Measurements from ENCODE around the gene ST3GAL4.
"Not testable (repeated sequence)": the region's sequence is repeated elsewhere in the genome, so short reads cannot be mapped to it uniquely, and the experiment has no call there.

Gene ST3GAL4

DNA sequence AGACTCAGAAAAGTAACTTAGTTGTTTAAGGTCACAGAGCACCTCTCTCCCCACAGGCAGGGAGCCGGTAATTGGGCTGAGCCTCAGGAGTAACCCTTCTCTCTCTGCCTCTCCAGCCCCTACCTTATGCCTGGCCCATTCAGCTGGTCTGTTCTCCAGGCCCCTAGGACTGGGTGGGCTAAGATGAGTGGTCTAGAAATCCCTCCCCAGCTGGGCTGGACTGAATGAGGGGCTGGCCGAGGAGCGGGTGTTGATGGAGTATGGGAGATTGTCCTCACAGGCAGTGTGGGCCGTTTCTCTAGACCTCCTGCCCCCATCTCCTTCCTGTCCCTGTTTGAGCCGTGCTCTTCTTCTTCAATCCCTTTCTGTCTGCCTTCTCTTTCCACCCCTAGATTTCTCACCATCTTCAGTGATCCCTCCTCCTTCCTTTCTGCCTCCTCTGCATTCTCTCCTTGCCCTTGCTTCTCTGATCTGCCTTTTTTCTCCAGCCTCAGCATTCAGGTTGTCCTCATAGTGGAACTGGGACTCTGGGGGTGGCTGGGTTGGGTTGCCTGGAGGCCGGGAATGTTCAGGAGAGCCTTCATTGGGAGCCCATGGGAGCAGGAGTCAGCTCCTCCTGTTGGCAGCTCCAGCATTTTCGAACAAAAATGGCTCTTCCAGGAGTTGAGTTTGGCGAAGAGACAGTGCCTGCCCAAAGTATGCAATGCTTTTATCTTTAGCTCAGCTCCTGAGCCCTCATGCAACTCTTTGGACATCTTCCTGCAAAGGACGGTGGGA, 7.6 kb downstream of the ST3GAL4 start:
- no peak for DNase-seq (ENCODE audit: low read depth in 2 of 2)

DNA sequence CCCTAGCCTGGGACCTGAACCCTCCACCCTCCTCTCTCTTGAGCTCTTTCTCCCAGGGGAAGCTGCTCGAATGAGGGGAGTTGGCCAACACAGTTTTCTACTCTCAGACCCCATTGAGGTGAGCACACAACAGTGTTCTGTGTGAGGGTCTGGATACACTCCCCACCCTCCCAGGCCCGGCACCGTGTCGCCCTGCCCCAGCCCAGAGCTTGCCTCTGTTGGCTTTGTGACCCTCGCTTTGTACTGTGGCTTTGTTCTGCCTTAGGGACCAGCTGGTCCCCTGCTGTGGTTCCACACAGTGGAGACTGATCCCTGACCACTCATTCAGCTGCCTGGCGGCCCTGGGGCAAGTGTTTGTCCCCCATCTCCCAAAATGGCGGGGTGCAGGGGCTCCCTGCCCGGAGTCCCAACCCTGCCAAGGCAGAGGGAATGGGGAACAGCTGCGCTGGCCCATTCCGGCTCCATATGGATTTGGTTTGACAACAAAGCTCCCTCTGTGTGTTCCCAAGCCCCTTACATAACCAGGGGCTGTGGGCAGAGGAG, 8.3 kb downstream of the ST3GAL4 start:
- no peak for DNase-seq (ENCODE audit: low read depth in 2 of 2)

DNA sequence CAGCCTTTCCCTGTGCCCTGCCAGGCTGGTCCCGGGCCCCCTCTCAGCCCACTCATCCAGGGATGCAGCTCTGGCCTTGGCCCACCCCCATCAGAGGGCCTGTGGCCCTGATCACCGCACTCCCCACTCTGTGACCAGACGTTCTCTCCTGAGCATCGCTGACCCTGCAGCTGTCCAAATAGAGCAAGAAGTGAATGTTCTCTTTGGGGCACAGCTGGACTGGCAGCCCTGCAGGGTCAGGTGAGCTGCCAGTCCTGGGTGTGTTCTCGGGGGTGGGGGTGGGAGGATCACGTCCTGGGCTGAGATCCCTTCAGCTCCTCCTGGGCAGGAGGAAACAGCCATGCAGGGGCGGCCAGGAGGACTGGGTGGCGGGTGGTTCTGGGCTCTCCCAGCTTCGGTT, 9.2 kb downstream of the ST3GAL4 start:
- DNase-seq (ENCODE audit: low read depth in 2 of 2), result not testable (repeated sequence)

DNA sequence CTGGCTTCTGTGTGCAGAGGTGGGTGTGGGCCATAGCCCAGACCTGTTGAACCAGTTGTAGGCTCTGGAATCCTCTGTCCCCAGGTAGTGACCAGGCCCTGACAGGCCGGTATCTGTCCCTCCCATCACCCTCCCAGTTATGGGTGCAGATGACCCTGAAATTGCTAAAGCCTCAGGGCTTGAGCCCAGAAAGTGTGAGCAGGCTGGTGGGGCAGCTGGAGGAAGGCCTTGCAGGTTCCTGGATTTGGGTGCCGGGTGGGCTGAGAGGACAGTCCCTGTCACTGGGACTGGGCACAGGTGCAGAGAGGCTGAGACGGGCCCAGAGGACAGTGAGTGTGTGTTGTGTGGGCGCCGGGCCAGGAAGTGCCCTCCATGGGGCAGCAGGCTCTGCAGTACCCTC, 10.0 kb downstream of the ST3GAL4 start:
- DNase-seq (ENCODE audit: low read depth in 2 of 2), result not testable (repeated sequence)

DNA sequence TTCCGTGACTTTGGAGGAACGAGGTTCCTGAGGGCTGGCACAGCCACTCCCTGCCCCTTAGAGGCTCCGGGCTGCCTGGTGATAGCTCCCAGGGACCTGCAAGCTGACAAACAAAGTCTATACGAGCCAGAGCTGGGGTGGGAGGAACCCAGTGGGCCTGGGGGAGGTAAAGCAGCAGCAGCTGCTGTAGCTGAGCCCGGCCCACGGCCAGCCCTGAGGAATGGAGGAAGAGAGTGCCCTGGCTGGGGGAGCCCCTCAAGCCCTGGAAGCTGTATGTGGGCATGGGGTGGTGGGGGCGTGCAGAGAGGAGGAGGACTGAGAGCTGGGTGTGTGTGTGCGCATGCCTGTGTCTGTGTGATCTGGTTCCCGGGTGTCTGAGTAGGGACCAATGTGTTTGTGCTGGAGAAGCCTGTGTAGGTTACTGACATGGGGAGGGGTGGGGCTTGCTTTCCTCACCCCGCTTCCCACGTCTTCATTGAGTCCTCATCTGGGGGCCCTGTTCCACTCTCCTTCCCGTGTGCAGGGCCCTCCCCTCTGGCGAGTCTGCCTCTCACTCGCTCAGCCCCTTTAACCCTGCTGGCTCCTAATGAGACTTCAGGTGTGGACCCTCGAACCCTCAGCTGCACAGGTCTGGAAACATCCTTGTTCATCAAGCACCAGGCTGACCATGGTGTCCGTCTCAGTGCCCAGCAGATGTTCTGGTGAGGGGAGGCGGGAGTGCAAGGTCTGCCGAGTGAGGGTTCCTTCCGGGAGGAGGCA, 10.8 kb downstream of the ST3GAL4 start:
- no peak for DNase-seq (ENCODE audit: low read depth in 2 of 2)

DNA sequence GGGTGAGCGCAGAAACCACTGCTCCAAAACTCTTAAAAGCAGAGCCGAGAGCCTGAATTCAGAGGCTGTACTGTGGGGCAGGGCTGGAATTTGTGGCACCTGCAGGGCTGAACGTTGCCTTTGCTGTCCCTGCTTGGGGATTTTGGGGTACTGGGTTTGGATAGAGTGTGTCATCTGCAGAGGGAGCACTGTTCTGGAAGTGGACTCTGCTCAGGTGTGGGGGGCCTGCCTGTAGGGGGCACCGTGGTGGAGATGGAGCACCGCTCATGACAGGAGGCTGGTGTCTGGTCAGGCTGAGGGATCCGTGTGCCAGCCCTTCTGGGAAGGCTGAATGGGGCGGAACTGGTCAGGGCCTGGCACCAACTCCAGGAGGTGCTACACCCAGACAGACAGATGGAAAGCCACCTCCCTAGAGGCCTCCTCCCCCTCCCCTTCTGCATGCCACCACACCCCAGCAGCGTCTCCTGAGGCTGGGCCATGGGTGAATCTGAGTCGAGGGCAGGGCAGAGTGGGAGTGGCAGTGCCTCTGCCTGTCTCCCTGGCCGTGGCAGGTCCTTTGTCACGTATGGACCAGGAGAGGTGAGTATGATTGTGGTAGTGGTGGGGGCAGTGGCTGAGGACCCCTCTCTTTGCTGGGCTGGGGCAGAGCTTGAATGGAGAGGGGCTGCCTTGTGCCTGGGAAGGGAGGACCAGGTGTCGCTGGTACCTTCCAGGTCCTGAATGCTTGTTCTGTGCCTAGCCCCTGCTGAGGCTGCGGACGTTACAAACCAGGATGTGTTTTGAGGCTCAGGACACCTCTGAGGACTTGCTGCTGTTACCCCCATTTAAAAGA, 11.6 kb downstream of the ST3GAL4 start:
- DNase-seq (ENCODE audit: low read depth in 2 of 2), result not testable (repeated sequence)

DNA sequence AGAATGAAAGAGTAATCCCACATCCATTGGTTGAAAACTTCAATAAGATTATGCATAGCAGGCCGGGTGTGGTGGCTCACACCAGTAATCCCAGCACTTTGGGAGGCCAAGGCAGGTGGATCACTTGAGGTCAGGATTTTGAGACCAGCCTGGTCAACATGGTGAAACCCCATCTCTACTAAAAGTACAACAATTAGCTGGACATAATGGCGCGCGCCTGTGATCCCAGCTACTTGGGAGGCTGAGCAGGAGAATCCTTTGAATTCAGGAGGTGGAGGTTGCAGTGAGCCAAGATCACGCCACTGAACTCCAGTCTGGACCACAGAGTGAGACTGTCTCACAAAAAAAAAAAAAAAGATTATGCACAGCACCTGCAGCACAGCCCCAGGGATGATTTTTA, 12.3 kb downstream of the ST3GAL4 start:
- not testable (repeated sequence) for DNase-seq (ENCODE audit: low read depth in 2 of 2)

DNA sequence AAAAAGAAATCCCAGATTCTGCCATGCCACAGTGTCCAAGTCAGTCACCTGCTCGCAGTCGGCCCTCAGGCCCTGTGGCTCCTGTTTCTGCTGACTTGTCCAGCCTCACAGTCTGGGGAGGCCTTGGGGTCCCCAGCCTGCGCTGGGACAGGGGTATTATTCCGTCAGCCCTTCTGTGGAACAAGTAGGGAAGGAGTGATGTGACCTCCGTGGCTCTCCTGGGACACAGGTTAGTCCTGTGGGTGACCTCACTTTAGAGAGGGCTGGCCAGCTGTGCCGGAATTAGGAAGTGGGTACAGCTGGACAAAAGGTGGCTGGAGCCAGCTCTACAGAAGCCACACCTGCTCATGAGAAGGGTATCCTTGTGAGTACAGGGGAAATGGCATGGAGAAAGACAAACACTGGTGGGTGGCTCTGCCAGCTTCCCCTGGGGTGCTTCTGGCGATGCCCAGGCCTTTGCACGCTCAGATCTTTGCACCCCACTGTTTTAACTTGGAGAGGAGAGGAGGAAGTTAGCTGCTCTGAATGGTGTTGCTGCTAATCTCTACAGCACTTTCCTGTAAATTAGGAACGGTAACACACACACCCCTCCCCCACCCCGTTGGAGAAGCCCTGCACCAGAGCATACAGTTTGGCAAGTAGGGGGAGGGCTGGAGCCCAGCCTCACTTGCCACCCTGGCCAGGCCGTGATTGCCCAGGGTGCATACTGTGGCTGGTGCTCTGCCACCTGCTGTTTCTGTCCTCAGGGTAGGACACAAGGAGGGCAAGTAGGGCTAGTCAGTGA, 13.0 kb downstream of the ST3GAL4 start:
- not testable (repeated sequence) for DNase-seq (ENCODE audit: low read depth in 2 of 2)

DNA sequence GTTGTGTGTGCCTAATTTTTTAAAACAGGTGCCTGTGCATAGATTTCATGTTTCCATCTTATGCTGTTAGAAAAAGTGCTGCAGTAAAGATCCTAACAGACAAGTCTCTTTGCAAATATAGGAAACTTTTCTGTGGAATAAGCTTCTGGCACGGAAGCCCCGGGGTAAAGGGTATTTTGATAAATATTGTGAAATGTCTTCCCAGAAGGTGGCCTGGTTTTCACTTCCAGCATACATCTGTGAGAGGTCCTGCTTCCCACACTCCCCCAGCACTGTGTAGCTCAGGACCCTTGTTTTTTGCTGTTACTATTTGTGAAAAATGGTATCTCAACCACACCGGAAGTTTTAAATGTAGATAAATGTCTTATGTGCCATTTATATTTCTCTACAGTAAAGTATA, 14.5 kb downstream of the ST3GAL4 start:
- no peak for DNase-seq (ENCODE audit: low read depth in 2 of 2)

DNA sequence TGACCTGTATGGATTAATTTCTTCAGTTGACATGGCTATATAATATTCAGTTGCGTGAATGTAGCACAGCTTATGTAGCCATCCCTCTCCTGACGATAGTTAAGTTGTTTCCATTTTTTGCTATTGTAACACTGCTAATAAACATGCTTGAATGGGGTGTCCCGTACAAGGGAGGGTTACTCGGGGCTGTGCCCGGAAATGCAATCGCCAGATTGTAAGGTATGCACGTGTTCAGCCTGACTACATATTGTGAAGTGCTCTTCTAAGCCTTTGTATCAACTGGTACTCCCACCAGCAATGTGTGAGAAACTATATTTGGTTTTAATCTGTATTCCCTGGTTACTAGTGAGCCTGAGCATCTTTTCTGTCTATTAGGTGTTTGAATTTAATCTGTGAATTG, 16.1 kb downstream of the ST3GAL4 start:
- no peak for DNase-seq (ENCODE audit: low read depth in 2 of 2)

DNA sequence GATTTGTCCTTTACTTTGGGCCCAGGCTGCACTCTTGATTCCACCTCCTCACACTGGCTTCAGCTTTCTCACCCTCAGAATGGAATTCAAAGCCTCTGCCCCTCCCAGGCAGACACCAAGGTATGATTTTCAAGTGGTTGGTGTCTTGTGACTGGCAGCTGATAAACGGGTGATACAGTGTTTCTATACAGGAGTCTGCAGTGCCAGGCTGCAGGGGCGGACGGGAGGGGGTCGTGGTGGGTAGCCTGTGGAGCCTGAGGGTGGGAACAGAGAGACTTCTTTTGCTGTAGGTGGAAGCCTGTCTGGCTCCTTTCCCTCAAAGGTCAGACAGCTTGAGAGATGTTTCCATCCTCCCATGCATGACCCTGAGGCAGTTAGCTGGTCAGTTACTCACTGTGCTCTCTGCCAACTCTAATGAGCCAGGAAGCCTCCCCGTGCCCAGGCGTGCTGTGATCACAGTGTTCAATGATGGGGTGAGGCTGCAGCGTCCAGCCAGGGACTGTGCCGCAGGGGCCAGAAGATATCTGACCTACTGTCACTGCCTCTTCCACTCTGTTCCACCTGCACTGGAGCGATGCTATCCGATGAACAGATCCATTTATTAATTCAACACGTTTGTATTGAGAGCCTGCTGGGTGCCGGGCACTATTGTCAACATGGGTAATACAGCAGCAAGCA, 18.0 kb downstream of the ST3GAL4 start:
- DNase-seq (ENCODE audit: low read depth in 2 of 2), result not testable (repeated sequence)

DNA sequence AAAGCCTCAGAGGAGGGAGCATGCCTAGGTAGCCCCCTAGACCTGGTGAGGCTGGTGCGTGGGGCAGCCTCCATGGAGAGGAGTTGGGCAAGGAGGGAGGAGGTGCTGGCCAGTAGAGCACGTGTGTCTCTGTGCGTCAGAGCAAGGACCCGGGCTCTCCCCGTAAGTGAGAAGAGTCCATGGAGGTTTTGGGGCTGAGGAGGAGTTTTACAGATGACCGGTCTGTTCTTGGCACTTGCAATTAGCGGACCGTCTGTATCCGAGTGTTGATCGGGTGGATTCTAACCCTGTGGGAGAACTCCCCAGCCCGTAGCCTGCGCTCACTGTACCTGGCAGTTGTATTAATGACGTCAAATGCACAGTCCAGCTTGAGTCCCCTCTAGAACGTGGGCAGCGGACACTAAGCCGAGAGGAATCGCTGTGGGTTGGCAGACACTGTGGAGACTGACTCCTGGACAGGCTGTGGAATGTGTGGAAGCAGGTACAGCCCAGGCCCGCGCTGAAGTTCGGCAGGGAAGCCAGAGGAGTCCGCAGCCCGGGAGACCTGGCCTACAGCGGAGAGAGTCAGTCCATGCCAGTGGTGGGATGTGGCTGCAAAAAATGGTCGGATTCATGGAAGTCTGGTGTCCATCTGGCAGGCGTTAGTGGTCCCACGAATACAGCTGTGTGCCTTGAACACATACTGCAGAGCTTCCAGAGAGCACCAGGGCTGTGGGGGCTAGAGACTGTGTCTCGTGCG, 19.2 kb downstream of the ST3GAL4 start:
- DNase-seq (ENCODE audit: low read depth in 2 of 2), result not testable (repeated sequence)

DNA sequence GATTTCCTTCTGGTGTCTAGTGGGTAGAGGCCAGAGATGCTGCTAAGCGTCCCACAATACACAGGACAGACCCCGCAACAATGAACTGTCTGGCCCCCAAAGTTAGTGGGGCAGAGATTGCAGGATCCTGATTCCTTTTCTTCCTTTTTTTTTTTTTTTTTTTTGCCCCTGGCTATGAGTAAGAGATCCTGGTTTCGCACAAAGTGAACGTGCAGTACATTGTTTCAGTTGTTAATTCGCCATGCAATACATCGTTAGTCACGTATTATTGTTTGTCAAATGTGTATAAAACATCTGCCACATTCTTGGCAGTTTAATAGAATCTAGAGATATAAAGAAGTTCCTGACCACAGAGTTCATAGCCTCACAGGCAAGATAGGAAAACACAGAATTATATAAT, 20.2 kb downstream of the ST3GAL4 start:
- DNase-seq (ENCODE audit: low read depth in 2 of 2), result no peak

DNA sequence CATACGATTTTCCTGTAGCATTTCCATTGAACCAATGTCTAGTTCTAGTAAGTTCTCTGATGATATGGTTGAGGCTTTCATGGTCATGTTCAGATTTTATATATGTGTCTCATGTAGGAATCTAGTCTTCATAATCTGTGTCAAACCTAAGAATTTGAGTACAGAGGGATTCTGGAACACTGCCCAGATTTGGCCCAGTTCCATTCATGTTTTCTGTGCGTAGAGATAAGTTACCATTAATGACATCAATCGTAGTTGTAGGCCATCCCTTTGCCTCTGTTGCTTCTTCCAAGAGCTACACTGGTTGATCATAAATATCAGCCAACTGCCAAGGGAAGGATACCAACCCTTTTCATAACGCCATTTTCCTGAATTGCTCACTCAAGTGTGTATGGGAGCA, 23.3 kb downstream of the ST3GAL4 start:
- DNase-seq (ENCODE audit: low read depth in 2 of 2), result no peak

DNA sequence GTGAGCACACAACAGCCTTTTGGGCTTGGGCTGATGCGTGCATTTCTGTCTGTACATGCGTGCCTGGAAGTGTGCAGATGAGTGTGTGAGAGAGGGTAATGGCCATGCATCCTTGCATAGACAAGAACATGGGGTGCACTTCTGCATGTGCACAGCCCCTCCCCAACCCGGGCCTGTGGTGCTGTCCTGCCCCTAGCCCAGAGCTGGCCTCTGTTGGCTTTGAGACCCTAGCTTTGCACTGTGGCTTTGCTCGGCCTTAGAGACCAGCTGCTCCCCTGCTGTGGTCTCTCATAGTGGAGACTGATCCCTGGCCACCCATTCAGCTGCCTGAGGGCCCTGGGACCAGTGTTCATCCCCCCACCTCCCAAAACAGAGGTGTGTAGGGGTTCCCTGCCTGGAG, 25.4 kb downstream of the ST3GAL4 start:
- DNase-seq (ENCODE audit: low read depth in 2 of 2), result no peak

DNA sequence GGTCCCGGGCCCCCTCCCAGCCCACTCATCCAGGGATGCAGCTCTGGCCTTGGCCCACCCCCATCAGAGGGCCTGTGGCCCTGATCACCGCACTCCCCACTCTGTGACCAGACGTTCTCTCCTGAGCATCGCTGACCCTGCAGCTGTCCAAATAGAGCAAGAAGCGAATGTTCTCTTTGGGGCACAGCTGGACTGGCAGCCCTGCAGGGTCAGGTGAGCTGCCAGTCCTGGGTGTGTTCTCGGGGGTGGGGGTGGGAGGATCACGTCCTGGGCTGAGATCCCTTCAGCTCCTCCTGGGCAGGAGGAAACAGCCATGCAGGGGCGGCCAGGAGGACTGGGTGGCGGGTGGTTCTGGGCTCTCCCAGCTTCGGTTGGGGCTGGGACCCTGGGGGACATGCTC, 26.5 kb downstream of the ST3GAL4 start:
- DNase-seq (ENCODE audit: low read depth in 2 of 2), result not testable (repeated sequence)

DNA sequence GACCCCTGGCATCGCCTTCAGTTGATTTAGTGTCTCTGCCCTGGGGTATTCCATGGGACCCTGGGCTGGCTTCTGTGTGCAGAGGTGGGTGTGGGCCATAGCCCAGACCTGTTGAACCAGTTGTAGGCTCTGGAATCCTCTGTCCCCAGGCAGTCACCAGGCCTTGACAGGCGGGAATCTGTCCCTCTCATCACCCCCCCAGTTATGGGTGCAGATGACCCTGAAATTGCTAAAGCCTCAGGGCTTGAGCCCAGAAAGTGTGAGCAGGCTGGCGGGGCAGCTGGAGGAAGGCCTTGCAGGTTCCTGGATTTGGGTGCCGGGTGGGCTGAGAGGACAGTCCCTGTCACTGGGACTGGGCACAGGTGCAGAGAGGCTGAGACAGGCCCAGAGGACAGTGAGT, 27.2 kb downstream of the ST3GAL4 start:
- not testable (repeated sequence) for DNase-seq (ENCODE audit: low read depth in 2 of 2)

DNA sequence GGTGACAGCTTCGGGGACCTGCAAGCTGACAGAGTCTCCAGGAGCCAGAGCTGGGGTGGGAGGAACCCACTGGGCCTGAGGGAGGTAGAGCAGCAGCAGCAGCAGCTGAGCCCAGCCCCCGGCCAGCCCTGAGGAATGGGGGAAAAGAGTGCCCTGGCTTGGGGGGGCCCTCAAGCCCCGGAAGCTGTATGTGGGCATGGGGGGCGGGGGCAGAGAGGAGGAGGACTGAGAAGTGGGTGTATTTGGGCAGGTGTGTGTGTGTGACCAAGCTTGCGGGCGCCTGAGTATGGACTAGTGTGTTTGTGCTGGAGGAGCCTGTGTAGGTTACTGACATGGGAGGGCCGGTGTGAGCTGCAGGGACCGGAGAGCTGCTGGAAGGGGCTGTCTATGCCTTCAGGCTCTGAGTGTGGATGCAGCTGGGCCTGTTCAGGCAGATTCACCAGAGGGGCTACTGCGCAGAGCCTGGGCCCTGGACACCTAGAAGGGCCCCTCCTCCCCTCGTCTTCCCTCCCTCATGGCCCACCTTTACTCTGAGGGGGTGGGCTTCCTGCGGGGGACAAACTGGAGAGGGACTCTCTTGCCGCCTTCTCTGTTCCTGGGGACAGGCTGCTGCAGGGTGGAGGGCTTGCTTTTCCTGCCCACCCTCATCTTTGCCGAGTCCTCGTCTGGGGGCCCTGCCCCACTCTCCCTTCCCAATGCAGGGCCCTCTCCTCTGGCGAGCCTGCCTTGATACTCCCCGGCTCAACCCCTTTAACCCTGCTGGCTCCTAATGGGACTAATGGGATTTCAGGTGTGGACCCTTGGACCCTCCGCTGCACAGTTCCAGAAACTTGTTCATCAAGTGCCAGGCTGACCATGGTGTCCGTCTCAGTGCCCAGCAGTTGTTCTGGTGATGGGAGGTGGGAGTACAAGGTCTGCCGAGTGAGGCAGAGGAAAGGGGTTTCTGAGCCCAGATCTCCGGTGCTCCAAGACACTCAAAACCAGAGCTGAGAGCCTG, 28.2 kb downstream of the ST3GAL4 start:
- DNase-seq (ENCODE audit: low read depth in 2 of 2), result no peak
